Gastroesophageal sphincter (tissue), 3 donors: ENCODE measurements around the gene HK3.

Experiments used
- CTCF ChIP-seq, 4 experiments: fragments of 200-600 bp in 2 of 4; fragments of 450-650 bp in 2 of 4; sonication (generic) in 1 of 4; IDR thresholded peaks; one replicate each; pipeline ENCODE4 v1.5.1; 2017 to 2019; ENCODE audit warnings: antibody characterized with exemption in 4 of 4, mild to moderate bottlenecking in 2 of 4, moderate library complexity in 2 of 4
- EP300 ChIP-seq: sonication (generic); formaldehyde crosslinking; IDR thresholded peaks from one replicate; pipeline ENCODE4 v1.6.1; 2017; ENCODE audit warnings: antibody characterized with exemption, mild to moderate bottlenecking
- POLR2A ChIP-seq, 2 donors: fragments of 450-650 bp; IDR thresholded peaks; one replicate each; pipeline ENCODE4 v1.6.1; 2017; ENCODE audit warnings: antibody characterized with exemption in 2 of 2, mild to moderate bottlenecking in 2 of 2, moderate library complexity in 1 of 2

- TF ChIP-seq CTCF (IDR thresholded peaks at IDR 0.05) (no peak), EP300 (no peak), POLR2A (IDR thresholded peaks at IDR 0.05) (no peak)
Measured at GRCh38 chr5:176902911-176903664, 3.9 kb upstream of the HK3 start.
